Measurements from ENCODE around the gene F5.

DNA sequence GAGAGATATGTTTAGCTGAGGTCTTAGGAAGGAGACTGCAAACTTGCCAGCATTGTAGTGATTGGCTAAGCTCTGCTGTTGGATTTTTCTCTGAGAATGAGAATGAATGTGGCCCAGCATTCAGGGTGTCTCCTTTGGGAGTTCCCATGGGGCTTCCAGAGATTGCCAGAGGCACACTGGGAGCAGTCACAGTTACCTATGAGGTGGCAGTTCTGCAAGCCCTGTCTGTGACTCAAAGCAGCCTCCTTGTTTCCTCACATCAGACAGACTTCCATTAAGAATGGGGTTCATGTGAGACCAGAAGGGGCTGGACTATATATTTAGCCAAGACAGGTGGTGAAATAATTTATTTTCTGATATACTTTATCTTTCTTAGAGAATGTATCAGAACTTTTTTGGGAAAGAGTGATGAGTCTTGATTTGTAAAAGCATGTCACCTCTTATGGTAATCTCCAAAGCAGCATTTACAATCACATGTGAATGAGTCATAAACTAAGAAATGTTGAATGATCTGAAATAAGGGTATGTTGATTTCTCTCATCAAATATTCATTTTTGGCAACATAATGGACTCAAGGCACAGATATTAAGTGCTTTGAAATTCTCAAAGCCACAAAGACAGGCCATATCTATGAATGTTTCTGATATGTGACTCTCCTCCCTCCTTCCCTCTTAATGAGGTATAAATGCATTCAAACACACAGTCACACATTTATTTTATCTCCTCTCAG, 91.1 kb downstream of the F5 start:
- TF ChIP-seq, protein P1, sequence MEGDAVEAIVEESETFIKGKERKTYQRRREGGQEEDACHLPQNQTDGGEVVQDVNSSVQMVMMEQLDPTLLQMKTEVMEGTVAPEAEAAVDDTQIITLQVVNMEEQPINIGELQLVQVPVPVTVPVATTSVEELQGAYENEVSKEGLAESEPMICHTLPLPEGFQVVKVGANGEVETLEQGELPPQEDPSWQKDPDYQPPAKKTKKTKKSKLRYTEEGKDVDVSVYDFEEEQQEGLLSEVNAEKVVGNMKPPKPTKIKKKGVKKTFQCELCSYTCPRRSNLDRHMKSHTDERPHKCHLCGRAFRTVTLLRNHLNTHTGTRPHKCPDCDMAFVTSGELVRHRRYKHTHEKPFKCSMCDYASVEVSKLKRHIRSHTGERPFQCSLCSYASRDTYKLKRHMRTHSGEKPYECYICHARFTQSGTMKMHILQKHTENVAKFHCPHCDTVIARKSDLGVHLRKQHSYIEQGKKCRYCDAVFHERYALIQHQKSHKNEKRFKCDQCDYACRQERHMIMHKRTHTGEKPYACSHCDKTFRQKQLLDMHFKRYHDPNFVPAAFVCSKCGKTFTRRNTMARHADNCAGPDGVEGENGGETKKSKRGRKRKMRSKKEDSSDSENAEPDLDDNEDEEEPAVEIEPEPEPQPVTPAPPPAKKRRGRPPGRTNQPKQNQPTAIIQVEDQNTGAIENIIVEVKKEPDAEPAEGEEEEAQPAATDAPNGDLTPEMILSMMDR (IDR thresholded peaks at IDR 0.05) = no peak
- TF ChIP-seq POLR2A (IDR thresholded peaks at IDR 0.05) (no peak), EP300 (IDR thresholded peaks at IDR 0.05) (no peak), POLR2AphosphoS5 (IDR thresholded peaks at IDR 0.05) (no peak)

Data from sigmoid colon (tissue), 4 donors.